H1 (cell line): ENCODE data around the gene RAB39A. TPM values are rescaled to one million over a fixed set of nuclear protein-coding genes. Genes with fewer than 3 reads are reported as not detected.

Source experiments
- CTCF ChIA-PET: fragments of 300-600 bp; sonication (Branson Sonifier 250); formaldehyde crosslinking; loops from one replicate; lab custom pipeline; 2021; ENCODE audit not compliant: partially characterized antibody; lab: Charles Lee
- POLR2A ChIA-PET: fragments of 300-600 bp; sonication (Branson Sonifier 250); formaldehyde crosslinking; loops from one replicate; lab custom pipeline; 2021; ENCODE audit warnings: inconsistent platforms; ENCODE audit not compliant: partially characterized antibody; lab: Charles Lee
- DNase-seq, 2 experiments: peaks; one replicate each; pipeline versions ENCODE4 v3.0.0 to v3.0.0-alpha.2; 2010 to 2022; ENCODE audit warnings: low spot score in 2 of 2, low read depth in 1 of 2, mixed read lengths in 1 of 2
- FAIRE-seq: peaks from 2 replicates; lab custom pipeline; 2011; peaks lifted over from hg19 to GRCh38; lab: Jason Lieb, UNC
- H2AFZ ChIP-seq: 2 replicates; pipeline ENCODE4 v1.8.1; 2012; ENCODE audit warnings: low read length, inconsistent platforms
- H2AK5ac ChIP-seq: 2 replicates; pipeline ENCODE4 v1.6.1; 2013; ENCODE audit warnings: low read depth, low read length
- H2BK120ac ChIP-seq: replicated peaks from 2 replicates; pipeline ENCODE3; 2013; ENCODE audit warnings: low read depth, low read length, inconsistent platforms
- H2BK12ac ChIP-seq: 2 replicates; pipeline ENCODE4 v1.6.1; 2013; ENCODE audit warnings: low read depth, low read length
- H2BK15ac ChIP-seq: 2 replicates; pipeline ENCODE4 v1.6.1; 2013; ENCODE audit warnings: low read length
- H2BK20ac ChIP-seq: 2 replicates; pipeline ENCODE4 v1.6.1; 2013; ENCODE audit warnings: low read length
- H2BK5ac ChIP-seq: 2 replicates; pipeline ENCODE4 v1.6.1; 2013; ENCODE audit warnings: low read depth, low read length
- H3K14ac ChIP-seq: 2 replicates; pipeline ENCODE4 v1.6.1; 2013; ENCODE audit warnings: inconsistent platforms; ENCODE audit not compliant: insufficient read length
- H3K18ac ChIP-seq: 2 replicates; pipeline ENCODE4 v1.6.1; 2013; ENCODE audit warnings: low read length; ENCODE audit errors: extremely low read depth
- H3K23ac ChIP-seq: 2 replicates; pipeline ENCODE4 v1.6.1; 2013; ENCODE audit warnings: inconsistent platforms; ENCODE audit not compliant: insufficient read length
- H3K23me2 ChIP-seq: 2 replicates; pipeline ENCODE4 v1.6.1; 2013; ENCODE audit warnings: low read depth, low read length
- H3K27ac ChIP-seq: 2 replicates; pipeline ENCODE4 v1.6.1; 2011; ENCODE audit warnings: low read depth, low read length, inconsistent platforms
- H3K27me3 ChIP-seq, 4 experiments: replicated peaks in 1 of 4; 1 replicate in 1 of 4; 2 replicates in 3 of 4; pipeline versions ENCODE4 v1.6.1 to v1.8.1; 2011 to 2013; ENCODE audit warnings: low read length in 3 of 4, mild to moderate bottlenecking in 3 of 4, inconsistent platforms in 2 of 4, mixed read lengths in 2 of 4, moderate library complexity in 1 of 4; ENCODE audit not compliant: control insufficient read depth in 3 of 4, insufficient read depth in 3 of 4; ENCODE audit errors: extremely low read depth in 1 of 4
- H3K36me3 ChIP-seq, 4 experiments: 2 replicates each; pipeline versions ENCODE4 v1.6.1 to v1.8.1; 2011 to 2013; ENCODE audit warnings: mild to moderate bottlenecking in 4 of 4, low read length in 3 of 4, moderate library complexity in 2 of 4, control low read depth in 1 of 4, inconsistent platforms in 1 of 4; ENCODE audit not compliant: insufficient read depth in 4 of 4, control insufficient read depth in 2 of 4
- H3K4ac ChIP-seq: replicated peaks from 2 replicates; pipeline ENCODE3; 2013; ENCODE audit warnings: low read length, low read depth, mixed read lengths, inconsistent platforms; ENCODE audit not compliant: insufficient read length
- H3K4me1 ChIP-seq, 4 experiments: replicated peaks in 1 of 4; 1 replicate in 1 of 4; 2 replicates in 3 of 4; pipeline versions ENCODE4 v1.6.1 to v1.8.1; 2011 to 2013; ENCODE audit warnings: low read length in 3 of 4, inconsistent platforms in 2 of 4, mixed read lengths in 1 of 4; ENCODE audit not compliant: insufficient read depth in 4 of 4, control insufficient read depth in 3 of 4
- H3K4me2 ChIP-seq, 2 experiments: 2 replicates each; pipeline versions ENCODE4 v1.6.1 to v1.8.1; 2011 to 2013; ENCODE audit warnings: low read depth in 2 of 2, low read length in 2 of 2, control low read depth in 1 of 2, inconsistent platforms in 1 of 2, mild to moderate bottlenecking in 1 of 2; ENCODE audit not compliant: insufficient read depth in 1 of 2
- H3K4me3 ChIP-seq, 4 experiments: fragments of 200-600, 300-600 bp in 1 of 4; sonication (generic), shearing (Covaris generic), sonication (Bioruptor Twin) in 1 of 4; 2 replicates each; pipeline versions ENCODE4 v1.5.1 to v1.8.1; 2011 to 2016; ENCODE audit warnings: low read length in 4 of 4, low read depth in 3 of 4, control low read depth in 2 of 4, inconsistent platforms in 2 of 4, mild to moderate bottlenecking in 2 of 4, mixed read lengths in 1 of 4, moderate library complexity in 1 of 4; ENCODE audit not compliant: insufficient read depth in 2 of 4; ENCODE audit errors: extremely low read depth in 1 of 4
- H3K56ac ChIP-seq: replicated peaks from 2 replicates; pipeline ENCODE3; 2013; ENCODE audit warnings: low read depth, mild to moderate bottlenecking, mixed read lengths, low read length, inconsistent platforms; ENCODE audit not compliant: insufficient read length
- H3K79me1 ChIP-seq: 2 replicates; pipeline ENCODE4 v1.6.1; 2013; ENCODE audit warnings: low read depth, low read length, control low read depth
- H3K79me2 ChIP-seq, 2 experiments: 2 replicates each; pipeline versions ENCODE4 v1.6.1 to v1.8.1; 2012 to 2013; ENCODE audit warnings: low read length in 2 of 2, mild to moderate bottlenecking in 2 of 2, inconsistent platforms in 1 of 2; ENCODE audit not compliant: insufficient read depth in 2 of 2, control insufficient read depth in 1 of 2
- H3K9ac ChIP-seq, 4 experiments: replicated peaks in 1 of 4; 1 replicate in 1 of 4; 2 replicates in 3 of 4; pipeline versions ENCODE4 v1.6.1 to v1.8.1; 2011 to 2013; ENCODE audit warnings: low read depth in 3 of 4, low read length in 3 of 4, control low read depth in 2 of 4, mild to moderate bottlenecking in 2 of 4, moderate library complexity in 2 of 4, inconsistent platforms in 1 of 4; ENCODE audit errors: extremely low read depth in 1 of 4
- H3K9me3 ChIP-seq, 2 experiments: 2 replicates each; pipeline versions ENCODE4 v1.6.1 to v1.8.1; 2012 to 2013; ENCODE audit warnings: mild to moderate bottlenecking in 2 of 2, moderate library complexity in 2 of 2, control low read depth in 1 of 2, inconsistent platforms in 1 of 2, low read depth in 1 of 2, low read length in 1 of 2, mixed read lengths in 1 of 2; ENCODE audit not compliant: insufficient read depth in 2 of 2
- H4K20me1 ChIP-seq, 2 experiments: replicated peaks in 1 of 2; 2 replicates each; pipeline versions ENCODE3 to v1.8.1; 2011 to 2013; ENCODE audit warnings: inconsistent platforms in 2 of 2, low read length in 2 of 2, mild to moderate bottlenecking in 1 of 2; ENCODE audit not compliant: insufficient read depth in 2 of 2, control insufficient read depth in 1 of 2
- H4K5ac ChIP-seq: 2 replicates; pipeline ENCODE4 v1.6.1; 2013; ENCODE audit warnings: low read length, low read depth, mixed read lengths, inconsistent platforms; ENCODE audit not compliant: insufficient read length
- H4K8ac ChIP-seq: 2 replicates; pipeline ENCODE4 v1.8.0; 2013; ENCODE audit warnings: mild to moderate bottlenecking, moderate library complexity, low read length, inconsistent platforms; ENCODE audit not compliant: insufficient read depth; ENCODE audit errors: extremely low read depth
- H4K91ac ChIP-seq: replicated peaks from 2 replicates; pipeline ENCODE3; 2013; ENCODE audit warnings: low read length, mixed read lengths, inconsistent platforms; ENCODE audit not compliant: insufficient read length
- BACH1 ChIP-seq: IDR thresholded peaks from 2 replicates; pipeline ENCODE4 v1.6.1; 2012; ENCODE audit warnings: low read length, improper control_type of control experiment
- CEBPB ChIP-seq: IDR thresholded peaks from 2 replicates; pipeline ENCODE4 v1.6.1; 2012; ENCODE audit warnings: low read depth, low read length
- CHD1 ChIP-seq: IDR thresholded peaks from 2 replicates; pipeline ENCODE4 v1.6.1; 2012; ENCODE audit warnings: low read depth, low read length, improper control_type of control experiment
- E2F6 ChIP-seq: IDR thresholded peaks from 2 replicates; pipeline ENCODE4 v1.6.1; 2012; ENCODE audit warnings: inconsistent platforms
- EZH2 ChIP-seq: fragments of 200-600 bp; sonication (generic); IDR thresholded peaks from 2 replicates; pipeline ENCODE4 v1.7.1; 2012; ENCODE audit warnings: low read depth, mild to moderate bottlenecking, moderate library complexity, low read length, inconsistent platforms; ENCODE audit not compliant: severe bottlenecking
- HDAC2 ChIP-seq, 2 experiments: fragments of 300-600 bp in 1 of 2; sonication (generic) in 1 of 2; IDR thresholded peaks; 2 replicates each; pipeline ENCODE4 v1.6.1; 2011 to 2012; ENCODE audit warnings: low read depth in 2 of 2, low read length in 2 of 2, mild to moderate bottlenecking in 2 of 2, moderate library complexity in 2 of 2, borderline replicate concordance in 1 of 2, inconsistent platforms in 1 of 2
- KDM1A ChIP-seq: fragments of 200-600, 300-600 bp; sonication (generic); IDR thresholded peaks from 2 replicates; pipeline ENCODE4 v1.7.1; 2016; ENCODE audit warnings: mild to moderate bottlenecking, low read length, borderline replicate concordance
- MAX ChIP-seq: IDR thresholded peaks from 2 replicates; pipeline ENCODE4 v1.6.1; 2012; ENCODE audit warnings: inconsistent platforms
- POLR2A ChIP-seq, 2 experiments: IDR thresholded peaks; 1 replicate in 1 of 2; 2 replicates in 1 of 2; pipeline ENCODE4 v1.6.1; 2011; ENCODE audit warnings: low read depth in 2 of 2, low read length in 2 of 2, mild to moderate bottlenecking in 2 of 2; ENCODE audit errors: control extremely low read depth in 1 of 2
- SP1 ChIP-seq: IDR thresholded peaks from 2 replicates; pipeline ENCODE4 v1.6.1; 2011; ENCODE audit warnings: low read depth, low read length
- SRF ChIP-seq: IDR thresholded peaks from 2 replicates; pipeline ENCODE4 v1.6.1; 2011; ENCODE audit warnings: mild to moderate bottlenecking, low read depth, low read length, moderate library complexity
- TAF7 ChIP-seq: optimal IDR thresholded peaks from 2 replicates; pipeline ENCODE3; 2011; ENCODE audit warnings: low read depth, mild to moderate bottlenecking, inconsistent platforms, low read length, moderate library complexity, borderline replicate concordance
- WGBS, 2 experiments: shearing (Covaris generic) in 1 of 2; methylation state at CpG; one replicate each; pipeline versions ENCODE4 v1.1.6 to v1.1.7; 2013 to 2015; ENCODE audit warnings: low lambda C conversion rate in 2 of 2, mixed read lengths in 2 of 2, inconsistent platforms in 1 of 2, low coverage in 1 of 2, missing lambda C conversion rate in 1 of 2; ENCODE audit not compliant: insufficient replicate concordance in 2 of 2, insufficient coverage in 1 of 2, insufficient read length in 1 of 2; ENCODE audit errors: extremely low coverage in 1 of 2, missing lambda C conversion rate in 1 of 2; 5-methylcytosine and 5-hydroxymethylcytosine counted together
- polyA plus RNA-seq, 7 experiments: library from polyadenylated mRNA; depleted of rRNA in 3 of 7; stranded (reverse) in 5 of 7; unstranded in 2 of 7; fragments of >200 nt in 5 of 7; fragments of 200-250 nt in 2 of 7; gene quantifications; 1 replicate in 5 of 7; 2 replicates in 1 of 7; 4 replicates in 1 of 7; pipeline versions ENCODE4 v1.2.1 to v1.2.3, GENCODE V29; 2011 to 2013; ENCODE audit warnings: missing spikeins in 2 of 7, mixed read lengths in 2 of 7
- total RNA-seq: library from RNA; stranded (reverse); fragmentation: NEBNext Ultra II Directional; extraction: Animal tissue kit (Norgen Biotek cat#: 25700); gene quantifications from 2 replicates; pipeline ENCODE4 v1.2.1, GENCODE V29; 2021

The RAB39A gene
- total and polyA plus RNA-seq, 2 of the 8 experiments (the other 6 are each of a cell fraction or from before 2014, with no cell fraction given) = 7.1 to 19.1 TPM

DNA sequence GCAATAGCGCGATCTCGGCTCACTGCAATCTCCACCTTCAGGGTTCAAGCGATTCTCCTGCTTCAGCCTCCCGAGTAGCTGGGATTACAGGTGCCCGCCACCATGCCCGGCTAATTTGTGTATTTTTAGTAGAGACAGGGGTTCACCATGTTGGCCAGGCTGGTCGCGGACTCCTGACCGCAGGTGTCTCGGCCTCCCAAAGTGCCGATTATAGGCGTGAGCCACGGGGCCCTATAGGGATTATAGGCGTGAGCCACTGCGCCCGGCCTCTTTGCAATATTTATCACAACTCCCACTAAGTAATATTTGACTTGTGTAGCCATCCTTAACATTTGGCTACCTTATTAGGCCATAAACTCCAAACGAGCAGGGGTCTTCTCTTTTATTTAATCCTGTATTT is 79.6 kb downstream of the RAB39A start:
- peaks cover 0 to 3% (median 3%) of the 10 kb centered on the region in 4 experiments; a peak in 4 of 7 replicates for H3K4me1 ChIP-seq
- no peak overlapping the region for H3K4ac ChIP-seq
- H2AFZ ChIP-seq = no peak overlapping the region
- H4K20me1 ChIP-seq = no peaks in the 10 kb centered on the region
- peaks cover 5% of the 10 kb centered on the region; the same call in 1 of the 2 replicates for H3K23me2 ChIP-seq
- no peak overlapping the region for H3K9ac ChIP-seq
- no peak overlapping the region for H2BK120ac ChIP-seq
- peaks cover 4% of the 10 kb centered on the region for H3K79me1 ChIP-seq
- H3K23ac ChIP-seq = no peak overlapping the region
- no peak overlapping the region for H2BK12ac ChIP-seq
- H3K4me3 ChIP-seq = no peak overlapping the region
- no peaks in the 10 kb centered on the region for H3K27me3 ChIP-seq
- CTCF ChIA-PET = interaction anchor here (0.7 to 4.7 kb wide), 13 partner anchors 8 to 478 kb away, joined by 3 to 57 read pairs (median 4); no protein-coding TSS in a partner anchor
- H3K9me3 ChIP-seq = no peaks in the 10 kb centered on the region
- H2BK15ac ChIP-seq = no peak overlapping the region
- H4K91ac ChIP-seq = no peak overlapping the region
- H3K79me2 ChIP-seq = peaks cover 9 to 36% of the 10 kb centered on the region in 2 experiments
- POLR2A ChIA-PET = interaction anchor here (0.9 to 1.4 kb wide), 3 partner anchors 14 to 42 kb away, joined by 3 read pairs; no protein-coding TSS in a partner anchor
- TF ChIP-seq MAX (no peak), EZH2 (no peak), HDAC2 (IDR thresholded peaks at IDR 0.05; ENCODE audit: borderline replicate concordance in 1 of 2, low read depth in 2 of 2, low read length in 2 of 2) (no peak), CHD1 (no peak), SRF (no peak), CEBPB (no peak), TAF7 (no peak), KDM1A (no peak), BACH1 (no peak), E2F6 (no peak), POLR2A (IDR thresholded peaks at IDR 0.05; ENCODE audit: control extremely low read depth in 1 of 2, low read depth in 2 of 2, low read length in 2 of 2) (no peak), SP1 (no peak)
- H3K36me3 ChIP-seq = no peaks in the 10 kb centered on the region
- H3K18ac ChIP-seq = no peak overlapping the region
- H3K27ac ChIP-seq = no peak overlapping the region
- no peak overlapping the region for H4K5ac ChIP-seq
- no peak overlapping the region for H3K56ac ChIP-seq
- FAIRE-seq (no peak), DNase-seq (no peak)
- H2BK5ac ChIP-seq = no peak overlapping the region
- H2AK5ac ChIP-seq = no peak overlapping the region
- H4K8ac ChIP-seq = no peak overlapping the region
- 95% methylated on average over 18 of the region's 18 CpGs; no CpG with 5 or more reads in 1 of the 2 experiments for WGBS, 2 experiments
- no peak overlapping the region for H2BK20ac ChIP-seq
- no peak overlapping the region for H3K14ac ChIP-seq
- H3K4me2 ChIP-seq = no peak overlapping the region
